Posterior cingulate gyrus (tissue), 11 donors: Measurements from ENCODE around the gene AGK.

Experiments
- DNase-seq, 10 donors: peaks; one replicate each; pipeline versions ENCODE4 v3.0.0 to v3.0.0-alpha.2; 2020 to 2021; ENCODE audit warnings: mixed read lengths in 3 of 10
- intact Hi-C: fragments of 100-400 bp; cut with DNase I; formaldehyde crosslinking; loops from one replicate; pipeline ENCODE4 v1.15.1; 2023

The AGK gene, protein sequence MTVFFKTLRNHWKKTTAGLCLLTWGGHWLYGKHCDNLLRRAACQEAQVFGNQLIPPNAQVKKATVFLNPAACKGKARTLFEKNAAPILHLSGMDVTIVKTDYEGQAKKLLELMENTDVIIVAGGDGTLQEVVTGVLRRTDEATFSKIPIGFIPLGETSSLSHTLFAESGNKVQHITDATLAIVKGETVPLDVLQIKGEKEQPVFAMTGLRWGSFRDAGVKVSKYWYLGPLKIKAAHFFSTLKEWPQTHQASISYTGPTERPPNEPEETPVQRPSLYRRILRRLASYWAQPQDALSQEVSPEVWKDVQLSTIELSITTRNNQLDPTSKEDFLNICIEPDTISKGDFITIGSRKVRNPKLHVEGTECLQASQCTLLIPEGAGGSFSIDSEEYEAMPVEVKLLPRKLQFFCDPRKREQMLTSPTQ

DNA sequence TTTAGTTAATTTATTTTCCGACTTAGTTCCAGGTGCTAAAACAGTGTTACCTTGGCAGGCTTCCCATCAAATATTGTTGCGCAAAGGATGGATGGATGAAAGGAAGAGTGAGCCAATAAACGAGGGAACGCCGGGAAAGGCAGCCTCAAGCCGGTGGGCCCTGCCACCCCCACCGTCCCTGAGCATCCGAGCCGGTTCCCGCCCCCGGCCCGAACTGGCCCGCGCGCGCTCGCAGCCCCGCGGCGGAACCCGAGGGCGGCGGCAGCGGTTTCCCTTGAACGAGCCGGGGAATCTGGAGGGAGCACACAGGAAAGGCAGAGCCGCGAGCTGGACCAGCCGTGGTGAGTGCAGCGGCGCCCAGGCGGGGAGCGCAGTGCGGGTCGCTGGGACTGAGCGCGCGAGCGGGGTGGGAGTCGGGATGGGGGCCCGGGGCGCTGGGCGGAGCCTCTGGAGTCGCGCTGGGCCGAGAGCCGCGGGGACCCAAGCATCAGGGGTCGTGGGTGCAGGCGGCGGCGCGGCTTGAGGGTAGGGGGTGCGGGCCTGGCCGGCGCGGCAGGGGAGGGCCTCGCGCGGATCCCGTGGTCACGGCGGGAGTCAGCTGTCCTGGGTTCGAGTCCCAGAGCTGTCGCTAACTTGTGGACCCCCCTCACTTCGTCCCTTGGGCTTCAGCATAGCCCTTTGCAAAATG, at the start of gene AGK:
Gene AGK (plus strand): TSS at position 317 of the 688 bp plus-strand sequence. CDS start 4,057 bp downstream, outside the sequence.
- intact Hi-C loops: loop anchor here (5.0 kb wide), 3 partner anchors 96 to 479 kb away; partner anchors contain the start of genes SSBP1 and TMEM178B
- DNase-seq: peak; percentile 59 to 96 (median 74)

DNA sequence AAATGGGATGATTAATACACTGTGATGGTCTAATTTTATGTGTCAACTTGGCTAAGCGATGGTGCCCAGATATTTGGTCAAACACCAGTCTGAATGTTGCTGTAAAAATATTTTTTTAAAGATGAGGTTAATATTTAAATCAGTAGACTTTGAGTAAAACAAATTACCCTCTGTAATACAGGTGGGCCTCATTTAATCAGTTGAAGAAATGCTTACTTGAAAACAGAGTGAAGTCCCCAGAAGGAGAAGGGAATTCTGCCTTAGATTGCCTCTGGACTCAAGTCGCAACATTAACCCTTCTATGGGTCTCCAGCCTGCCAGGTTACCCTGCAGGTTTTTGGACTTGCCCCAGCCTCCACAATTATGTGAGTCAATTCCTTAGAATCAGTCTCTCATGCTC, 49.8 kb upstream of the AGK start:
- intact Hi-C loops: no loop called here
- DNase-seq: no peak

DNA sequence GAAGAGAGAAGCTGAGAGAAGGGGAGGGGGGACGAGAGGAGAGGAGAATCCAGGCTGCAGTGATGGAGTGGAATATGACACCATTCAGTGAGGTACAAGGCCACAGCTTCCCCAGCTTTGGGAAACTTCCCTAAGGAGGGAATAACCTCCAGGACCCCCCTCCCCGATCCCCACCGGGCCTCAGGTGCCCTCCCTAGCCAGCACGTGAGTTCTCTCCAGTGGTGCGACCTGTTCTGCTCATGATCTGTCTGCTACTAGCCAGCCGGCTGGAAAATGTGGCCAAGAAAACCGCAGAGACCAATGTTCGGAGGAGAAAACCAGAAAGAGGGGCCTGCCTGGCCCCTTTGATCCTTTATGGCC, 39.9 kb upstream of the AGK start:
- intact Hi-C loops: no loop called here

DNA sequence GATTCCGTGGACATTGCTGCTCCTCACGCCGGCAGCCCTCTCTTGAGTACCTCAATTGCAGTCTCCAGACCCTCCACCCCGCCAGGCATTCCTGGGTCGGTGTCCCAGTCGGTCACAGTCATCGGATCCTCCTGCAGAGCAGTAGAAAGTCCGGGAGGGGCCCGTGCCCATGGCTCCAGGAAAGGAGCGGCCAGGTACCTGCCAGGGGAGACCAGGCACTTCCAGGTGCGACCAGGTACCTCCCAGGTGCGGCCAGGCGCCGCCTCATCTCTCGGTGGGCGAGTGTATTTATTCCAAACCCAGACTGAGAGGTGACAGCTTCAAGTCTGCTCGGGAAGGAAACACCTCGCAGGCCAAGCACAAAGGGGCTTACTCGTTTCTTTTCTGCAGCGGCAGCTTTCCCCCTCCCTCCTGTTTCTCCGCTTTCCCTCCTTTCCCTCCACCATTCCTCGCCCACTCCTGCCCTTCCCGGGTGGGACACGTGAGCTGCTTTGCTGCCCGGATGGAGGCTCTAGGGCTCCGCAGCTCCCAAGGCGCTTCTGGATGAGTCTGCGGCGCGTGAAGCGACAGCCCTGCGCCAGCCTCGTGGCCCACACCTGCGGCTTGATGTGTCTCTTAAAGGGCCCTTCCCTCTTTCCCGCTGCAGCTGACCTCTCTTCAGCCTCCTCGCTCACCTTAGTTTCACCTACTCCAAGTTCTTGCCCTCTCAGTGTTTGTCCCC, 39.4 kb upstream of the AGK start:
- peak in 9 of 10 donors; percentile 24 to 96 (median 53) for DNase-seq
- intact Hi-C loops: no loop called here

More for the DNA sequence above, 39.9 kb upstream of the AGK start:
- no peak for DNase-seq

DNA sequence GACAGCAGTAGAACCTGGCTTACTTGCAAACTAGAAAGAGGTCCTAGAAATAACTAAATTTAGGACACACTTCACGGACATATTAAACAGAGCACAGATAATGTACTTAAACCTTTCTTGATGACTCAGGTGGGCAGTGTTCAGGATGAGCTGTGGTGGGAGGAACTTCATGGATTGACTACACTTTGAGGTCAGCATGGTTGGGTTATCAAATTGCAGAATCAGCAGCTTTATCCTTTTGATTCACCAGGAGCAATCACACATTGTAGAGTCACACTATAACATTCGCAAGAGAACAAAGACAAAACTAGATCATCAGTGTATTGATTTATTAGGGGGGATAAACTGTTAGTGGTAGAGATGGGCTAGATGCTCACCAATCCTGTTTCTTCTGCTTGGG, 38.6 kb upstream of the AGK start:
- no peak for DNase-seq
- intact Hi-C loops: no loop called here

DNA sequence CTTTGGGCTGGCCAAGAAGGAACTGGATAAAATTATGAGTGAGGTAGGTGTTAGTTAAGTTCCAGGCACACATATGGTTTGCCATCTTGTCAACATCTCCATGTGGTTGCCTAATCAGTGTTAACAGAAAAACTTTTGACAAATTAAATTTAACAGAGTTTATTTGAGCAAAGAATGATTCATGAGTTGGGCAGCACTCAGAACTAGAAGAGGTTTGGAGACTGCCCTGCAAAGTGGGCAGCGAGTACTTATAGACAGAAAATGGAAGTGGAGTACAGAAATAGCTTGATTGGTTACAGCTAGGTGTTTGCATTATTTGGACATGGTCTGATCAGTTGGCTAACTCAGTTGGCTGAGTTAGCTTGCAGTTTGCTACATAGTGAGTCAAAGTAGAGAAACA, 37.5 kb upstream of the AGK start:
- DNase-seq: no peak
- intact Hi-C loops: no loop called here

DNA sequence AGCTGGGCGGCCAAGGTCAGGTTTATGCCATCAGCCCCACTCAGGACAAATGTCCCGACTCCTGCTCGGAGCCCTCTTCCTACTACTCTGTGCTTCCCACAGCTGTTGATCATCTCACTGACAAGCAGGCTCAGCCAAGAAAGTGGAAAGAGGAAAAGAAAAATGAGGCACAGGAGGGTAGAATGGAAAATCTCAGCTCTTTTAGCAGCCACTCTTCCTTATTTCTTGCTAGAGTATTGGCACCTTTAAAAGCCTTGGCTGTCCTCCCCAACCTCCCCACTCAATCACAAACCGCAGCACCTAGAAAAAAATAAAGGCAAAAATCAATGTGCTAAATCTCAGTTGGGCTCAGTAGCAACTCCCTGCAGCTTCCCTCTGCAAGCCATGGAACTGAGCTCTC, 35.3 kb upstream of the AGK start:
- intact Hi-C loops: no loop called here
- DNase-seq: no peak

DNA sequence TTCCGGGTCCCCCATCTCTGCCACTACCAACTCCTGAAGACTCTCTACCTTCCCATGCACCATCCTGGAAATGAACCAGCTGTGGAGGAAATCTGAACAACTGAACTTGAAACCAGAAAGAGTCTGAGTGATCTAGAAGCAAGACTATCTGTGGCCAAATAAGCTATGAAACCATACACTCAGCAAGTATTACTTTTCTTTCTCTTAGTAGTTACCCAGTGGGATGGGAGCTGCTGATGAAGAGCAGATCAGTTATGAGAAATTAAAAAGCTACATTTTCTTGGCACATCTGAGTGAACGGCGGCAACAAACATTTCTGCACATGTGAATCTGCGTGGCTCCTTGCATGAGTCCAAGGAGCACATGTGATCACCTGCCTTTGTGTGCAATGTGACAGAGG, 31.6 kb upstream of the AGK start:
- no peak for DNase-seq
- intact Hi-C loops: no loop called here

DNA sequence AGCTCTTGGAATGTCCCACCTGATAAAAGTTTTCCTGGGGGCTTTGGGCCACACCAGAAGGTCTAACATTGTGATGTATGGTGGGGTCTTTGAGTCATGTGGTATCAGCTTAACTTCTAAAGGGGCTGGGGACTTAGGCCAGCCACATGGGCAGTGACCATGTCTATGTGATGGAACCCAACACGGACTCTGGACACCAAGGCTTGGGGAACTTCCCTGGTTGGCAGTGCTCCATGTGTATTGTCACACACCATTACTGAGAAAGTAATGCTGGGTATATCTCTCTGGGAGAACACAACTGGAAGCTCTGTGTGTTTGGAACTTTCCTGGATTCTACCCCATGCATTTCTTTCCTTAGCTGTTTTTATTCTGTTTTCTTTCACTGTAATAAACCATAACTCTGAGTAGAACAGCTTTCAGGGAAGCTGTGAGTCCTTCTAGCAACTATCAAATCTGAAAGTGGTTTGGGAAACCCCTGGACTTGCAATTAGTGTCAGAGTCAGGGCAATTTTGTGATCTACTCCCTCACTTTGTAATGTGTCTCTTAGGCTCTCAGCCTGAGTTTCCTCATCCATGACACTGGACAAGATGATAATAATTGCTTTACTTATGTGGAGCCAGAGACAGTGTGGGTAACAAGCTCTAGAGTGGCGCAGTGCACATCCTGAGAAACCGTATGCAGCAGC, 28.4 kb upstream of the AGK start:
- DNase-seq: no peak

DNA sequence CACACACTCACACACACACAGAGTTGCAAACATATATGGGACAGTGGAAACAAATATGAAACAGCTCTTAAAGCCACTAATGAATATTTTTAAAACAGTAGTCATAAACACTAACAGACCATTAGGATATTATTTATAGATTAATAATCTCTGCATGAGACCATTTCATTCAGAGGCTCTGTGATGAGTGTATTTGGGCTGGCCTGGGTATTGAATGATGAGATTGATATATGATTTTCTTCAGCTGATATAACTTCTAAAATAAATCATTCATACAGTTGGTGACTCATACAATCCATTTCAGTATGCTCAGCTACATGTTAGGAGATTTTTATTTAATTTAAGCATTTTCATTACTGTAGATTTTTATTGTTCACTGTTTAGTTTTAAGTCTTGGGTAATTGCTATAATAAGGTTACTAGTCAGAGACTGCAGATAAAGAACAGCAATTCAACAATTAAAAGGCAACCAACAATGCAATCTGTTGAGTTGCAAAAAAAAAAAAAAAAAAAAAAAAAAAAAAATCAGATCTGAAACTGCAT, 25.2 kb upstream of the AGK start:
- intact Hi-C loops: no loop called here
- DNase-seq: no peak

More for the DNA sequence above, 28.4 kb upstream of the AGK start:
- intact Hi-C loops: no loop called here

DNA sequence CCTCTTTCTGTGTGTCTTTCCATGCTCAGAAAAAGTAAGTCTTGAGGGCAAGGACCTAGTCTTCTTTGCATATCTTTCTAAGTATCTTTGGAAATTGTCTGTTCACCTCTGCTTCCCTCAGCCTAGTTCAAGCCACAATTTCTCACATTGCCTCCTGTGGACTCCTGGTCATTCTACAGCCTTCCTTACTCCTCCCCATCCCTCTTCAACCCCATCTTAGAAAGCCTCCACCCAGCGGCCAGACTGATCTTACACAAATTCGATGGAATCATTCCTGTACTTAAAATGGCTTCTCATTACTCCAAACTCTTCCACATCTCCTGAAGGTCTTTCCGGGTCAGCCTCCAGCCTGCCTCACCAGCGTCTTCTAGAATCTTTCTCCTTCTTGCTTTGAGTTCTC, 24.1 kb upstream of the AGK start:
- intact Hi-C loops: no loop called here
- no peak for DNase-seq

DNA sequence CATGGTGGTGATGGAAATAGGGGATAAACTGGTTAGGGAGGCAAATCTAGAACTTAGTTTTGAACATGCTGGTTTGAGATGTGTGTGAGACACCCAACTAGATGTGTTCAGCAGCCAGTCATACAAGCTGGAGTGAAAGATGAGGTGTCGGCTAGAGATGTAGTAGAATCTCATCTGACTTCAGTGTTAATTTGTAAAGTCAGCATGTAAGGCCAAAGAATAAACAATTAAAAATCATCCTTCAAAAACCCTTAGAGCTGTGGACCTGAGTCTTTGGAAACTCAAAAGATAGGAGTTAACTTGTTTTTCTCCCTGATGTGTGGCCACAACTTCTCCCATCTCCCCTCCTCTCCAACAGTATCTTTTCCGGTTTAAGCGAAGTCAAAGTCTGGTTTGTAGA, 22.8 kb upstream of the AGK start:
- DNase-seq: no peak
- intact Hi-C loops: no loop called here

DNA sequence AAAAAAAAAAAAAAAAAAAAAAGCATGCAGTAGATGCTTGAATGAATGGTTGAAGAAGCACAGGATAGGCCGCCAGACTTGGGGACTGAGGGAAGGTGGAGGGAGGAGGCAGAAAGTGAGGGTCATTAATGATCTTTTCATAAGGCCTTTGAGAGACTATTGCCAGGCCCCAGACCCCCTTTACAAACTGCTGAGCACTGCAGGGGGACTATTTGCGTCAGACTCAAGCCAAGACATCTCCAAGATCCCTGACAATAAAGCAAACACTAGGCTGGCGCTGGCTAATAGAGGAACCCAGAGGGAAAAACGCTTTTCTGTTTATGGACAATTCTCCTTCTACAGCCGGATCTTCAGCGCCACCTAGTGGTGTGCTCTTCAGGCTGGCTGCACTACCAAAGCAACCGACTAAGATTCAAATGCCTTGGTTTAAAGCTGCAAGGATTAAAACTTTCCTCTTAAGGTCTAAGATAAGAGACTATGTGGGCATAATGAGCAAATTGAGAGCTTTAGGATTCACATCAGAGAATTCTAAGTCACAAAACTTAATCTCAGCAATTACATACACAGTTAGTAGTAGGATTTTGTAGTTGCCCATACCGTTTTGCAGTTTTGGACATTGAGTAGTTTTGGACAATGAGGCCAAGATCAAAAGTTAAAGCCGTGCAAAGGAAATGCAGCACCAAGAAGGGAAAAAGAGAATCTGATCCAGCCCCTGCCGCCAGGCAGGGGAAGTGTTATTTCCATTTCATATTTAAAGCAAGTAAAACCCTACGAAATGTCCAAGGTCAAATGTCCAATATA, 17.9 kb upstream of the AGK start:
- peak; percentile 49 to 94 (median 72) for DNase-seq

DNA sequence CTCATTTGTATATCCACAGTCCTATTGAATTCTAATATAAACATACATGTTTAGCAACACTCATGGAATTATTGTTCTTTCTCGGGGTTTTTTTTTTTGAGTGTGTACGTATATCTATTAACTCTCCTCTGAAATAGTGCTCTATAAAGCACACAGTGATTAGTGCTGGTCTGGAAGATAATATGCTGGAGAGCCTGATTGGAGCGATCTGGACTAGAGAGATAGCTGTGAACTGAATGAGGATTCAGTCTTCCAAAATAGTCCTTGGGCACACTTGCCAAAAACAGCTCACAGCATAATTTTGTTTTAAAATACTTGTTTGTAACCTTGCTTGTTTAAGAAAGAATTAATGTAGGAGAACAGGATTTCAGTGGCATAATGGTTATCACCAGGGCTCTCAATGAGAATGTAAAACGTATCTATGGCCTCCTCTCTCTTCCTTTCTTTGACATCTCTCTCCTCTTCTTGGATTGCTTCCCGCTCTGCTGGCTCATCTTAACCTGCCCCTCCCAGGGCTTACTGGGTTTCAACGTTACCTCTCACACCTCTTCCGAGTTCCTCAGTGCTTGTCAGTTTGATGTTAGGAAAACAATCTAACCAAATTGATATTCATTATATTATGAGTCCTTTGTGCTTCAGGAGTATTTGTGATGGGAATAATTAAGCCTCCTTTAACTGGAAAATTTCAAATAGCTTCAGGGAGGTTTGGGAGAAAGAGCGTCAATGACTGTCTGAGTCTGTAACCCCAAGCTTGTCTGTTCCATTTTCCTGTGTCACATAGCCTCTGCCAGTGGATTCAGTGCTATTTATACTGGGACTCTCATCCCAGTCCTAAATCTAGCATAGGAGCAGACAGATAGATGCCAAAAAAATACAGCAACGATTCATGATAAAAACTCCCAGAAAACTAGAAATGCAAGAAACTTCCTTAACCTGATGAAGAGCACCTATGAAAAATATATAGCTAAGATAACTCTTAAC, 16.2 kb upstream of the AGK start:
- DNase-seq: no peak
- intact Hi-C loops: loop anchor here (10.0 kb wide), 1 partner anchor 720 kb away; no protein-coding TSS in a partner anchor

More for the DNA sequence above, 17.9 kb upstream of the AGK start:
- intact Hi-C loops: loop anchor here (1.0 to 10.0 kb wide), 4 partner anchors 269 to 719 kb away; no protein-coding TSS in a partner anchor

DNA sequence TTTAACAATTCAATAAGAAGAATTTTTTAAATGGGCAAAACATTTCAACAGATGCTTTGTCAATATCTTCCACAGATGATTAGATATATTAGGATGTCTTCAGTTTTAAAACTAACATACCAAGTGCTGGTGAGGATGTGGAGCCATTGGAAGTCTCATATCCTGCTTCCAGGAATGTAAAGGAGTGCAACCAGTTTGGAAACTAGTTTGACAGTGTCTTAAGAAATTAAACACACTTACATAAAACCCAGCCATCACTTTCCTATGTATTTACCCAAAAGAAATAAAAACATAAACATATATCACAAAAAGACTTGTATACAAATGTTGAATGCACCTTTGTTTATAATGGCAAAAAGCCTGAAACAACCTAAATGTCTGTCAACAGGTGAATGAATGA, 13.3 kb upstream of the AGK start:
- intact Hi-C loops: loop anchor here (10.0 kb wide), 1 partner anchor 723 kb away; no protein-coding TSS in a partner anchor
- no peak for DNase-seq

DNA sequence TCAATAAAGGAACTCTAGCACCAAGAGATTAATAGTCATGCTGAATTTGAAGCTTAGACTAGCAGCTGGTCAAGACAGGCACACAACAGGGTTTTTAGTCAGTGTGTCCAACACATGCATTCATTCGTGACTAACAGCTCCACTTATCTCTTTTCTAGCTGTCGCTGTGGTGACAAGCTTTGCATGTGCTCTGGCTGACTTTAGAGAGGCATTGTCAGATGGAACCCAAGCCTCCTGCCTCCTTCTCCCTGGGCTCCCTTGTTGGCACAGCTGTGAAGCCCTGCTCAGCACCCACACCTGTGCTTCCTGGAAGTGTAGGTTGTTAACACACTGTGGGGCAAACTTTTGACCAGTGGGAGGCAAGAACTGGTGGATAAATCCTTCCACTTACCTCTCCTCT, 9.8 kb upstream of the AGK start:
- intact Hi-C loops: no loop called here
- no peak for DNase-seq

DNA sequence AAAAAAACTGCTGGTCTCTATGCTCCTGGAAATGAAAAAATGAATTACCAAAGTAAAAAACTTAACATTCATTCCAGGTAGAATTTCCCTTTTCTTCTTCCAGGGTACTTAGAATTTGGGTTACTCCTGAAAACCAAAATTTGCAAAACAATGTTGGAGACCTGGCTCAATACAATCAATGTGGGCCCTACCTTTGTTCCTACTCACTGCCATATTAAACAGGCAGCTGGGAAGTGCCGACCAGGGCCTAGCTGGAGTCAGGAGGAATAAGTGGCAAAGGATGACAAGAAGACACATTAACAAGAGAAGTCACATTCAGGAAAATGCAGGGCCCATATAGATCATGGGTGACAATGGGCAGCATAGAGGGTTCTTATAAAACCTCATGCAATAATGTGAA, 6.4 kb upstream of the AGK start:
- no peak for DNase-seq
- intact Hi-C loops: no loop called here

DNA sequence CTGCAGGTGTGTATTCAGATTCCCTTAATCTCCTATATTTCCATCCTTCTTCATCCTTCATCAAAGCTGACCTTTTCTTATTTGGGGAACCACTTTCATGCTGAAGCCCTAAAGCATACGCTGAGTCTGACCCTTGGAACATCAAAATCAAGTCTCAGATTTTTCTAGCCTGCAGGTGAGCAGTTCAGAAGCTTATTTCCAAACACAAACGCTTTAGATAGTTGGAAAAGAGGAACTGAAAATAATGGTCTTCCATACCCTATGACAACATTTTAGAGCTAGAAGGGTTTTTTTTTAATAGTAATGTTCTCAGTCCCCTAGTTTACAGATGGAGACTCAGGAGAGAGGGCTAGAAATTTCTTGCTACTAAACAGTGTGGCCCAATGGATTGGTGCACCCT, 1.6 kb upstream of the AGK start:
- intact Hi-C loops: no loop called here
- DNase-seq: no peak
